ENCODE data around the gene HTRA2.

HTRA2 gene

DNA sequence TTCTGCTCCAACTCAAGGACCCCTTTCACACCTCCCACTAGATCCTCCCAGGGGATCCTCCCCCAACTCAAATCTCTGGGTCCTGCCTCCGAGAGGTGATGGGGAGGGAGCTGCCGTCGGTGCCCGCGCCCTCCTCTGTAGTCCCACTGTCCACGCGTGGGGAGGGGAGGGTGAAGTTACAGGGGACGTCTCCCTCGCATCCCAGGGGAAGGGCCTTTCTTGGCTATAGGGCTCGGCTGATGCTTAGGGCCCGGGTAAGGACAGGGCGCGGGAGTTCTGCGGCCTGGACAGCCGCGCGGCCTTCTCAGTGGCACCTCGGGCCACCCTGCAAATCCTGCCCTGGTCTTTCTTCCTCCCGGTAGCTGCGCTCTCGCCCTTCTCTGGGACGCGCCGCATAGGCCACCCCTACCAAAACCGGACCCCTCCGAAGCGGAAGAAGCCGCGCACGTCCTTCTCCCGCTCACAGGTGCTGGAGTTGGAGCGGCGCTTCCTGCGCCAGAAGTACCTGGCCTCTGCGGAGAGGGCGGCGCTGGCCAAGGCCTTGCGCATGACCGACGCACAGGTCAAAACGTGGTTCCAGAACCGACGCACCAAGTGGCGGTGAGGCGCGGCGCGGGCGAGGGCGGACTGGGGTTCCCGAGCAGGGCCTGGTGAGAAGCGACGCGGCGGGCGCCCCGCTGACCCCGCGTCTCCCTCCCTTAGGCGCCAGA, 14.3 kb upstream of the HTRA2 start:
- DNase-seq (ENCODE audit: low read depth in 2 of 2), result no peak

DNA sequence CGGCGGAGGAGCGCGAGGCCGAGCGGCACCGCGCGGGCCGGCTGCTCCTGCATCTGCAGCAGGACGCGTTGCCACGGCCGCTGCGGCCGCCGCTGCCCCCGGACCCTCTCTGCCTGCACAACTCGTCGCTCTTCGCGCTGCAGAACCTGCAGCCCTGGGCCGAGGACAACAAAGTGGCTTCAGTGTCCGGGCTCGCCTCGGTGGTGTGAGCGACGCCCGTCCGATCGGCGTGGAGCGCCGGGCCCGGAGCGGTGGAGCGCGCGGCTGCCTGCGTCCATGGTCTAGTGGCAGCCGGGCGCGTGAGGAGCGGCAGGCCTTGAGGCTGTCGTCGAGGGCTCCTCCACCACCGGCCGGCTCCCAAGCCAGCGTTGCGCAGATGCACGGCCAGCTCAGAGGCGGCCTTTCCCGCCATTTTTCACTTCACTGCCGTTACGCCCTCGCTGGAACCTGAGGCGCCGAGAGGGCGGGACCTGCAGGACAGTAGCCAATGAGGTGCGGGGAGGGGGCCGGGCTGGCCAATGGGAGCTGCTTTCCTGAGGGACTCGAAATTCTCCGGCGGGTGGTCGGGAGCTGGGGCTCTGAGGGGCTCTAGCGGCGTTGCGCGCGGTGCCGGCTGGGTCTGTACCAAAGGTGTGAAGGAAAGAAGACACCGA, 13.6 kb upstream of the HTRA2 start:
- peak; percentile 54 to 67 for DNase-seq (ENCODE audit: low read depth in 2 of 2)

DNA sequence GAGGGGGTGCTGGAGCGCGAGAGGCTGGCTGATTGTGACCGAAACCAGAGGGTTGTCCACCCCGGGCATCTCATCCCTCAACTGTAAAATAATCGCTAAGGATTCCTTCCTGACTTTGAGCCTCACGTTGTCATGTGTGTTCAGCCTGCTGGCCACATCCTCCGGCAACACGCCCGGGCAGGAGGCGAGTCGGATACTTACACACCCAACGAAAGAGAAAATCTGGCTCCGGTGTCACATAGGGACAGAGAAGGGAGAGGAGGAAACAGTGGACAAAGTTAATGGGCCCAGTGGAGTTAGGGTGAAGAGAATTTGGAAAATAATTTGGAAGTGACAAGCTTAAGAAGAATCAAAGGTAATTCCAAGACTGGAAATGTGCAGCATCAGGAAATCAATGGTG, 13.1 kb upstream of the HTRA2 start:
- no peak for DNase-seq (ENCODE audit: low read depth in 2 of 2)

DNA sequence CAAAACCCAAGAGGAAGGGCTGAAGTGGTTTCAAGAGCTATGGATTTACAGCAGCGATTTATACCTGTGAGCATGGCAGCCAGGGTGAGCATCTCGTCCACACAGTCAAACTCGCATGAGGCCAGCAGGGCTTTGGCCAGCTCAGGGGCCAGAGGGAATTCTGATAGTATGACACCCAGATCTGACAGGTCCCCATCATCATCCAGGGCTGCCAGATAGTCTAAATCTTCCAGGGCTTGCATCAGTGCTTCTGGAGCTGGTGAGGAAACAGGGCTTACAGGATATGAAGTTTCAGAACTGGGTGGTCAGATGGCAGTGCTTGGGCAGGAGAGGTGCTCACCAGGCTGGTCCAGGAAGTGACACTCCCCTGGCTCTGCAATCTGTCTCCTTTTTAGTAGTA, 7.2 kb upstream of the HTRA2 start:
- no peak for DNase-seq (ENCODE audit: low read depth in 2 of 2)

DNA sequence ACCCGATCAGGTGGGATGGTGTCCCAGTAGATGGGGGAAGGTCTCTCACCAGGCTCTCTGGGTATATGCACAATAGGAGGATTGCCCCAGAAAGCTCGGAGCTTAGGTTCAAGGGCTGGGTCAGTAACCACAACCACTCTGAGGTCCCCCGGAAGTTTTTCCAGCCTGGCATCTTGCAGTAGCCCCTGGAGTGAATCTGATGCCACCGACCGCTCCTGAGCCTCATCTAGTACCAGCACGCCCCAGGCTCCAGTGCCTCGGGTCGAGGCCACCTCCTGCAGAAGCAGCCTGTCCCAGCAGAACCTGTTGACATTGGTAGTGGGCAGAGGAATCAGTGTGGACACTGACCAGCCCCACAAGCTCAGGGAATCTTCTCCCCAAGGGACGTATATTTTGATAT, 5.7 kb upstream of the HTRA2 start:
- no peak for DNase-seq (ENCODE audit: low read depth in 2 of 2)

DNA sequence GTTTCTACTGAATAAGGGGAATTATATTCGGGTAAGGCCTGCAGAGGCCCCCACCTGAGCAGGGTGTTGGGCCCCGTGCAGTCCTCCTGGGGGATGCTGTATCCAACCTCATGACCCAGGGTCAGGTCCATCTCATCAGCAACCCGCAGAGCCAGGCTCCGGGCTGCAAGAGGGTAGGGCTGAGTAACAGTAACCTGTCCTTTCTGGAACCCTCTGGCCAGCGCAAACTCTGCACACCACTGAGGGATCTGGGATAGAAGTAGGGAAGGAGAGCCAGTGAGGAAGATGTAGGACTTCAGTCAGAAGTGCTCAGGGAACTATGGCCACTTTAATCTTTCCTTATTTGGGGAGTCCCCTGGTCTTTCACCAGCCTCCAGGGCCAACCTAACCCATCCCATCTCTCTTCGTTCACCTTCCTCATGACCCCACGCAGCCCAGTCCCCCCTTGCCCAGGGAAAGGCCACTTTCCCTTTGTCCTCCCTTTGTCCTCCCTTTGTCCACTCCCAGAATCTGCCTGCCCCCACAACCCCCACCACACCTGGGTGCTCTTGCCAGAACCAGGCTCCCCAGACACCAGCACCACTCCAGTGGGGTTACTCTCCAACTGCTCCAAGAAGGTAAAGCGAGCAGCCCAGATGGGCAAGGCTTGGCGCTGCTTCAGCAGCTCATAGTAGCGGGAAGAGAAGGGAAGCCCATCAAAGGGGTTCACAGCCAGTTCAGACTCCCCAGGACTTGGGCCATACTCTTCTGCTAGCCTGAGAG, 4.6 kb upstream of the HTRA2 start:
- no peak for DNase-seq (ENCODE audit: low read depth in 2 of 2)

DNA sequence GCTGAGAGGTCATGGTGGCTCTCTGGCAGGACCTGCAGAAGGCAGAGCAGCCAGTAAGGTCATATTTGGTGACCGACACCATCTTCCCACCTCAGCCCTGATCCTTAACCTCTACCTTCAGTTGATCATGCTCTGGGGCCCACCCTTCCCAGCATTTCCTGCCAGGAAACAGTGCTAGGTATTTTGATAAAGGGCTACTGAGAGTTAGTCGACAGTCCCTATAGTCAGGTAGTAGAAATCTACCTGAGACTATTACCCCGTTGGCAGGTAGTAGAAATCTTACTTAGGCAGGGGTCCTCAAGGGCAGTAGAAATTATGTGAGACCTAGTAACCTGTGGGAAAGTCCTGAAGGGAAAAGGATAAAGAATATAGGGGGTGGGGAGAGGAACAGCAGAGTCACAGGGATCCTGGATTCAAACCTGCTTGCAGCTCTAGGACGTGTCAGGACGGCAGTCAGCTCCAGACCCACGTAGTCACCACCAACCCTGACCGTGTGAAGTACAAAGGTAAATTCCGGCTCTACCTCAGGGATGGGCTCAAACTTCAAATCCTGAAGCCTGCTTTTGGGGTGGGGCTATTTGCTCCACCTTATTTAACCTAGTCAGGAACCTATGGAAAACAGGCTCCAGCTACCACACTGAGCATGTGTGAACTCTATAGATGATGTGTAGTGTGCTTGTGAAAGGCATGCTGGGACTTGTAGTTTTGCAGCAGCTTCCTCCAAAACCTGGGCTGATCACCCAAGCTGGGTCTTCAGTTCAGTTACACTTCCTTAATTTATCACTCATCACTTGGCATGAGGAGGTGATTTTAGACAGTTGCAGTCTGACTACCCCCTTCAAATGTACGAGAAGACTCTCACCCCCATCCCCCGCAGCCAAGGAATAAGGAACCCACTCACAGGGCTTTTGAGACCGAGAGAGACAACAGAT, 3.8 kb upstream of the HTRA2 start, which contains the start of gene DQX1:
TSS of gene DQX1 (minus strand) at position 515 of the 932 bp plus-strand sequence. CDS start at position 13, 502 bp downstream.
- no peak for DNase-seq (ENCODE audit: low read depth in 2 of 2)

DNA sequence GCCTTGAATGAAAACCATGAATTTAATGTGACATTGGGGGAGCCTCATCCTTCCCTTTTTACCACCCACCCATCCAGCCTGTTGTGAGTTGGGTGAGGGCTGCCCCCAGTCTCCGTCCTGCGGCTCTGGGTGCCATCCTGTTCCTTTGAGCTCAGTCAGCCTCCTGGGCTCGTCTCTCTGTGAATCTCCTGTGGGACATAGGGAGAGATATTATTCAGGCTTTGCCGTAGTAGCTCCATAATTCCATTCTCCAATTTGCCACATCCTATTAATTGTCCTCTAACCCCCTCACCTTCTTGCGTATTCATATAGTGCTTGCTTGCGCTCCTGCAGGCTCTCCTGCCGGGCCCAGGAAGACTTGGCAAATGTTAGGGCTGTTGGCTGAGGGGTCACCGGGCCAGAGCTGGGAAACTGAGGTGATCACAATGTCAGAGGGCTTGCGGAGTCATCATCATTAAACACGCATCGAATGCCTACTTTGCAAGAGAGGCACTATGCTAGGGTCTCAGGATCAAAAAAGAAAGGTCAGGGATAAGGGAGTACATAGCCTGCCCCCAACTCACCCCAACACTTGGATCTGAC, 3.0 kb upstream of the HTRA2 start:
- no peak for DNase-seq (ENCODE audit: low read depth in 2 of 2)

DNA sequence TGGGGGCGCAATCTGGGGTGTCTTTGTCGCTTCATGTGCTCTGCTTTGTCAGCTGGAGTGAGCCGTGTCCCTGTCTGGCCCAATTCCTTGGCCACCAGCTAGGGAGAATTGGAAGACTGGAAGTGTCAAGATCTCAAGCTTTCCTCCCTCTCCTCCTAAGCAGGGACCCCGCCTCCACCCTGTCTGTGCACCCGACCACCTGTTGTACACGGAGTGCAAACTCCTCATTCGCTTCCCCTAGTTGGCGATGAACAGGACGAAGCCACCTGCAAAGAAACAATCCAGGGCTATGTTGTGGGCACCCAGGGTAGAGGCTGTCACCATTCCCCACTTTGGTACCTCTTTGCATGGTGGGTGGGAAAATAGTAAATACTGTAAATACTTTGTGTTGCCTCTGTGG, 2.0 kb upstream of the HTRA2 start:
- DNase-seq (ENCODE audit: low read depth in 2 of 2), result no peak

DNA sequence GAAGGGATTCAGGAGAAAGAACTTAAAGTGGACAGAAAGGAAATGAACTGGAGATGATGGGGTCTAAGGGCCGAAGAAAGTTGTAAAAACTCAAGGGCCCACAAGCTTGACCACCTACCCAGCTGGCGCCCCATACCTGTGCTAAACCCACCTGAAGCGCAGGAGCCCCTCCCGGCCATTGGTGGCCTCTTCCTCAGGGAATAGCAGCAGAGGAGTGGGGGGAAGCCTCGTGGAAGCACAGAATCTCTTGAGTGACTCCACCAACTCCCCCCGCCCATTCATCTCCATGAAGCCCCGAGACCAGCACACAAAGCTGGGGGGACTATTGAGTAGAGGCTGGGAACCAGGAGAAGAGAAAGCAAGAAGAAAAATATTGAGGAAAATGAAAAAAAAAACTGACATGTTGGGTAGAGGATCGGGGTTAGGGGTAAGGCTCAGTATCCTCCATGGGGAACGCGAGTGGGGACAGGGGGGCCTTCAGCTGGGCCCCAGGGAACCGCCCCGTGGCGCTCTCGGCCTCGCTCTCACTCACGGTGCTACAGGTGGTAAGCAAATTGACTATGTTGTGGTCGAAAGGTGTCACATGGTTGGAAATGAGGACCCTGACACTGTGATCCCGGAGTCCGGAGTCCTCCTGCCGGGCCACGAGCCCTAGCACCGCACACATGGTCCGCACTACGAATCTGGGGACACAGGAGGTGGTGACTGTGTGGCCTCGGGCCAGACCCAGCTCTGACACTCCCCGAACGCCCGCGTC, 955 bp upstream of the HTRA2 start:
- DNase-seq (ENCODE audit: low read depth in 2 of 2), result no peak

DNA sequence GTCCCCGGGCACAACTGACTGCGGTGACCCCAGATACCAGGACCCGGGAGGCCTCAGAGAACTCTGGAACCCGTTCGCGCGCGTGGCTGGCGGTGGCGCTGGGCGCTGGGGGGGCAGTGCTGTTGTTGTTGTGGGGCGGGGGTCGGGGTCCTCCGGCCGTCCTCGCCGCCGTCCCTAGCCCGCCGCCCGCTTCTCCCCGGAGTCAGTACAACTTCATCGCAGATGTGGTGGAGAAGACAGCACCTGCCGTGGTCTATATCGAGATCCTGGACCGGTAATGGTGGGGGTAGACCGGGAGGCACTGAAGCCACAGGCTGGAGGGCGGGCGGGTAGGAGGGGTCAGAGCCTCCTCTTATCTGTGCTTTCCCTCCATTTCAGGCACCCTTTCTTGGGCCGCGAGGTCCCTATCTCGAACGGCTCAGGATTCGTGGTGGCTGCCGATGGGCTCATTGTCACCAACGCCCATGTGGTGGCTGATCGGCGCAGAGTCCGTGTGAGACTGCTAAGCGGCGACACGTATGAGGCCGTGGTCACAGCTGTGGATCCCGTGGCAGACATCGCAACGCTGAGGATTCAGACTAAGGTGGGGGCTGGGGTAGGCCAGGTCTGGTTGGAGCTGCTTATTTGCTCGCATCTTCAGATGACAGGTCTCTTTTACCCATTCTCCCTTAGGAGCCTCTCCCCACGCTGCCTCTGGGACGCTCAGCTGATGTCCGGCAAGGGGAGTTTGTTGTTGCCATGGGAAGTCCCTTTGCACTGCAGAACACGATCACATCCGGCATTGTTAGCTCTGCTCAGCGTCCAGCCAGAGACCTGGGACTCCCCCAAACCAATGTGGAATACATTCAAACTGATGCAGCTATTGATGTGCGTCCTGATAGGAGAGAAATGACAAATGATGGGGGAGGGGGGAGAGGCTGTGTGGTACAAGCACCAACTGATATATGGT, 780 bp downstream of the HTRA2 start:
- DNase-seq (ENCODE audit: low read depth in 2 of 2), result no peak

DNA sequence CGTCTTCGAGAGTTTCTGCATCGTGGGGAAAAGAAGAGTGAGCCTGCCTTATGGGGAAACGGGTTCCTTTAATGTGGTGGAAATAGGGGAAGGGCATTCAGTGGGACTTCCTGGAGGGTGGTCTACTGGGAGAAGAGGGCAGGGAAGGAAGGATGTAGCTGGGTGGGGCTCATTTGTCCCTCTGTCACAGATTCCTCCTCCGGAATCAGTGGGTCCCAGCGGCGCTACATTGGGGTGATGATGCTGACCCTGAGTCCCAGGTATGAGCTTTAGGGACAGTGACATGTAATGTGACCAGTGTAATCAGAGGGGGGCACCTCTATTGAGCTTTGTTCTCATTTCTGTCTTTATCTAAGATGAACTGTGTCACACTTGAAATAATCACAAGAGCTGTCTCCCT, 1.9 kb downstream of the HTRA2 start:
- DNase-seq (ENCODE audit: low read depth in 2 of 2), result no peak

DNA sequence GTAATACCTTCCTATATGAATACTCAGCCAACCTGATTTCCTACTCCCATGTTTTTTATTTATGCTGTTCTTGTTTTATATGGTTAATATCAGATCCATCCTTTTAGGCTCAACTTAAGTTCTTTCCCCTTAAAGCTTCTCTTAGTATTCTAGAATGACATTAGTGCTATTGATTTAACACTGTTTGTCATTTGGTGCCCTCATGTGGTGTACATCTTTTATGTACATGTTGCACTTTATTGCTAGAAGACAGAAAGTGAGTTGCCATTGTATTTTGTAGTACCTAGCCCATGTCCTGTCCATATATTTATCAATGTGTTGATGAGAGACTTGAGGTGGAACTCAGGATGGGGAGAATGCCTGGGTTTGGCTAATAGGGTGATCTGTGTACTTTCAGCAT, 2.5 kb downstream of the HTRA2 start:
- DNase-seq (ENCODE audit: low read depth in 2 of 2), result no peak

DNA sequence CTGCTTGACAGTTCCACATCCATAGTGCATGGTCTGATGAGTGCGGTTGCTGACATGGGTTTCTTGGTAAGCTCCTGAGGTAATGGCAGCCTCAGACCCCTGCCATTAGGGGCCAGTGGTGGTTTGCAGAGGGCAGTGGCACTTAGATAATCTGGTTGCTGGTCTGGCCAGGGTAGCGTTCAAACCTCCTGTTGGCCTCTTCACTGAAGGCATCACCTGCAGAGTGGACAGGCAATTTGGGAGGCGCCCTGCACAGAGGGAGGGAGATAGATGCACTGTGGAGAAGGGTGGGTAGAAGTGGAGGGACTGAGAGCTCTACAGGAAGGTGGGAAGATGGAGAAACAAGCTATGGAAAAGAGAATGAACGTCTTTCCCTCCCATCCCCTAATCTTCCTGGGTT, 3.7 kb downstream of the HTRA2 start:
- DNase-seq (ENCODE audit: low read depth in 2 of 2), result no peak

DNA sequence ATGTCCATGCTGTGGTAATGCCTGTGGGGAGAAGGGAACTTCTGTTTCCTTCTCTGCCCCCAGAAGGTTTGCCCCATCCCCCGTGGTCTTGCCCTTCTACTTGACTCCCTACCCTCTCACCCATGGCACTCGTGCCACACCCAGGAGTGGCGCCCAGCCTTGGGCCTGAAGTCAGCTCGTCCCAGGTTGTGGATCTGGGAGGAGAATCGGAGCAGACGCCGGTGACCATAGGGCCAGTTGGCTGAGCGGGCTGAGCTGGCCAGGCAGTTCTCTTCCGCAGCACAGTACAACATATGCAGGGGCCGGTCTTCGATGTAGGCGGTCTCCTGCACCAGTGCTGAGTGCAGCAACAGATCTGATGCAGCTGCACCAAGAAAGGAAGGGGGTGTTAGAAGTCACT, 4.7 kb downstream of the HTRA2 start:
- no peak for DNase-seq (ENCODE audit: low read depth in 2 of 2)

DNA sequence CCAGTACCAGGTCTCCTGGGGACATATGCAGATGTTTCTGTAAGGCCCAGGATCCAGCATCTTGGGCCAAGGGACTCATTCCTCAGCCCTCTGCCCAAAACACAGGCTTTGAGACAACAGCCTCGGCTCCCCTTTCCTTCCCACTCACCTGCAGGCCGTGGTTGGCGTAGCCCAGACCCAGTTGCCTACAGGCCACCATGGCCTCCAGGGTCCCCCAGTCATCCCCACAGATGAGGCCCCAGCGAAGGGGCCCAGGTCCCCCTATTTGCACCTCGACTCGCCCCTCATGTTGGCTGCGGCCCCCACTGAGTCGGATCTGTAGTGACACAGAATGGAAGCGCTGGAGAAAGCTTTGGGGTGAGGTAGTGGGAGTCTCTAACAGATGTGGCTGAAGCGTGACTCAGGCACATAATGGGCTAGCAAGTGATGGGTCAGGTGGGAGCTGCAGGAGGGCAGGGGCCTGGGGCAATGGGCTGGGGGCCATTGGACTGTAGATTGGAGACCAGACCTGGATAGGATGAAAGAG, 5.8 kb downstream of the HTRA2 start:
- no peak for DNase-seq (ENCODE audit: low read depth in 2 of 2)

DNA sequence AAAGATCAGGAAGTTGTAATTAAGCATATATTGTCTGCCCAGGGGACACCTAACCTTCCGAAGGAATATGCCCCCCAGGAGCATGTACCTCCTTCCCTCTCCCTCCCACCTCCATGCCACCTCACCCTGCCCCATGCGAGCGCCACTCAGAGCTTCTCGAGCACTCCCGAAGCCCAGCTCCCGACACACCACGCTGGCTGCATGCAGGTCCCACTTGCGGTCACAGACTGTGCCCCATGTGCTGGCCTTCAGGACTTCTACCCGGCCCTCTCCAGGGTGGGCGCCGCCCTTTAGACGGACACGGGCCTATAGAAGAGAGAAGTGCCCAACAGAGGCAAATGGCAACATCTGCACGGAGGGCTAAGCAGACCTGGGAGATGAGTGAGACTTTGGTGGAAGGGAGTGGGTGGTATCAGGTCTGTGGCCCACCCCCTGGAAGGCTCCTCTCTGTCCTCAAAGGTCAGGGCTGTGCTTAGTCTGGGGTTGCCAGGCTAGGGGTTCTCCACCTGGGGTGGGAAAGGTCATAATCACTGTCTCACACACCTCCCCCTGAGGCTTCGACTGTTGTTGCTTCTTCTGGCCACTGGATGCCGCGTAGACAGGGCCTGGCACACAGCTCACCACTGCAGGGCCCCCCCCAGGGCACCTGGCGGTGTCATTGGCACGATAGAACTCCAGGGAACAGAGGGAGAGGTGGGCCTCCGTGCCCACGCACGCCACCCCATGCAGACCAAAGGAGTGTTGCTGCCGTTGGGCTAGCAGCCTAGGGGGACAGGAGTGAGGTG, 6.6 kb downstream of the HTRA2 start:
- no peak for DNase-seq (ENCODE audit: low read depth in 2 of 2)

DNA sequence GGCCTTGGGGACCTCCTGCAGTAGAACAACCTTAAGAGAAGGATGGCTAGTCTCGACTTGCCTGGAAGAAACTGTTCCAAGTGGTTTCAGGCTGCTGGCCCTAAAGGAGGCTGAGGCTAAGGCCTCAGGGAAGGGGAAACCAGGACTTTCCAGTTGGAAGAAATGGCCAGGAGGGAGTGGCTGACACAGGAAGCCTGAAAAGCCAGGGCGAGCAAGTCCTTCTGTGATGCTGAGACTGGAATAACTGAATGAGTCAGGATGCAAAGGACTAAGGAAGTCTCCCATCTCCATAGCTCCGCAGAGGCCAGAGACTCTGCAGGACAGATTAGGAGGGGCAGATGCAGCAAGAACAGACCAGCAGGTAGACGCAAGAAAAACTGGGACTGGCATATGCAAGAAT, 7.4 kb downstream of the HTRA2 start:
- DNase-seq (ENCODE audit: low read depth in 2 of 2), result no peak
